GM19324 (cell line): ENCODE data around the gene RAC3.
"Not testable (repeated sequence)": the region's sequence is repeated elsewhere in the genome, so short reads cannot be mapped to it uniquely, and the experiment has no call there.

ENCODE experiments used
- ATAC-seq: cut with Tn5 transposase; IDR thresholded peaks from one replicate; pipeline ENCODE4 v1.9.1; 2021; ENCODE audit warnings: mild to moderate bottlenecking, moderate library complexity; ENCODE audit not compliant: unreplicated experiment, low FRiP score

RAC3 gene

GRCh38 chr17:82037889-82038195 is 6.4 kb downstream of the RAC3 start:
- no peak for ATAC-seq

- ATAC-seq = not testable (repeated sequence)
These were observed 7.4 kb downstream of the RAC3 start for GRCh38 chr17:82038796-82039409.

- no peak for ATAC-seq
These were observed 8.3 kb downstream of the RAC3 start for GRCh38 chr17:82039695-82040299.

GRCh38 chr17:82041144-82041814 is 9.8 kb downstream of the RAC3 start:
- no peak for ATAC-seq

- no peak for ATAC-seq
These were observed 11.2 kb downstream of the RAC3 start for GRCh38 chr17:82042649-82043048.

GRCh38 chr17:82043507-82043906 is 12.0 kb downstream of the RAC3 start:
- ATAC-seq = no peak

GRCh38 chr17:82045936-82046484 is 14.5 kb downstream of the RAC3 start:
- ATAC-seq = no peak

- no peak for ATAC-seq
These were observed 15.4 kb downstream of the RAC3 start for GRCh38 chr17:82046903-82047302.

GRCh38 chr17:82047379-82047778 is 15.9 kb downstream of the RAC3 start:
- ATAC-seq = no peak

- ATAC-seq = no peak
These were observed 16.6 kb downstream of the RAC3 start for GRCh38 chr17:82047914-82048570.

GRCh38 chr17:82048571-82048971 is 17.1 kb downstream of the RAC3 start:
- no peak for ATAC-seq

GRCh38 chr17:82049106-82049505 is 17.6 kb downstream of the RAC3 start:
- no peak for ATAC-seq

- no peak for ATAC-seq
These were observed 18.1 kb downstream of the RAC3 start for GRCh38 chr17:82049521-82049971.

- no peak for ATAC-seq
These were observed 18.8 kb downstream of the RAC3 start for GRCh38 chr17:82050152-82050760.

- ATAC-seq = peak; percentile 8
These were observed 19.5 kb downstream of the RAC3 start for GRCh38 chr17:82050761-82051641.

- peak; percentile 49 for ATAC-seq
These were observed 20.5 kb downstream of the RAC3 start, which contains the start of the genes GPS1 and RFNG for GRCh38 chr17:82051776-82052637. Gene GPS1, plus strand, starts transcription at chr17:82051898. Its CDS starts 34 bp downstream, at chr17:82051932. Gene RFNG, minus strand, starts transcription at chr17:82051811. Its CDS starts 45 bp downstream, at chr17:82051766.

- ATAC-seq = no peak
These were observed 21.2 kb downstream of the RAC3 start for GRCh38 chr17:82052638-82053059.

- no peak for ATAC-seq
These were observed 21.7 kb downstream of the RAC3 start for GRCh38 chr17:82053130-82053529.
